Kasumi-1 (cell line): ENCODE measurements around the gene ERMP1.
"Not testable (repeated sequence)": the region's sequence is repeated elsewhere in the genome, so short reads cannot be mapped to it uniquely, and the experiment has no call there.

Experiments used
- DNase-seq, 2 experiments: peaks; one replicate each; lab custom pipeline; 2025; lab: John Stamatoyannopoulos, UW

The ERMP1 gene

GRCh38 chr9:5783420-5783819 lies 49.5 kb downstream of the ERMP1 start:
- not testable (repeated sequence) for DNase-seq

- DNase-seq = not testable (repeated sequence)
These were observed 53.2 kb downstream of the ERMP1 start for GRCh38 chr9:5779705-5780218.

GRCh38 chr9:5778805-5779204 lies 54.1 kb downstream of the ERMP1 start:
- DNase-seq = no peak

- DNase-seq = no peak
These were observed 59.5 kb downstream of the ERMP1 start for GRCh38 chr9:5773324-5773999.

GRCh38 chr9:5767968-5768932 lies 64.7 kb downstream of the ERMP1 start:
- no peak for DNase-seq

GRCh38 chr9:5764130-5764868 lies 68.6 kb downstream of the ERMP1 start:
- no peak for DNase-seq

- DNase-seq = no peak
These were observed 70.5 kb downstream of the ERMP1 start for GRCh38 chr9:5762421-5762820.

- DNase-seq = no peak
These were observed 72.6 kb downstream of the ERMP1 start for GRCh38 chr9:5760338-5760737.

- no peak for DNase-seq
These were observed 76.3 kb downstream of the ERMP1 start for GRCh38 chr9:5756633-5757032.

GRCh38 chr9:5750569-5750968 lies 82.3 kb downstream of the ERMP1 start:
- no peak for DNase-seq

GRCh38 chr9:5749306-5749705 lies 83.6 kb downstream of the ERMP1 start:
- no peak for DNase-seq

GRCh38 chr9:5748438-5748837 lies 84.5 kb downstream of the ERMP1 start:
- no peak for DNase-seq

- DNase-seq = no peak
These were observed 89.8 kb downstream of the ERMP1 start for GRCh38 chr9:5743109-5743508.

- no peak for DNase-seq
These were observed 96.2 kb downstream of the ERMP1 start for GRCh38 chr9:5736563-5737346.

GRCh38 chr9:5735072-5735471 lies 97.8 kb downstream of the ERMP1 start:
- no peak for DNase-seq
